GM23338 (cell line): ENCODE results near the gene RAN. TPM values are rescaled to one million over a fixed set of nuclear protein-coding genes. Genes with fewer than 3 reads are reported as not detected.
"Not testable (repeated sequence)": the region's sequence is repeated elsewhere in the genome, so short reads cannot be mapped to it uniquely, and the experiment has no call there.

ENCODE experiments used
- ATAC-seq: fragments of 200-7000 bp; cut with Tn5 transposase; 3 replicates; pipeline ENCODE4 v1.9.1; 2020
- DNase-seq: peaks from one replicate; pipeline ENCODE4 v3.0.0-alpha.2; 2015; ENCODE audit warnings: low spot score
- H2AFZ ChIP-seq: fragments of 200-600 bp; sonication (generic); 2 replicates; pipeline ENCODE4 v1.8.0; 2016; ENCODE audit warnings: antibody characterized with exemption, mild to moderate bottlenecking, moderate library complexity
- H3F3A ChIP-seq: fragments of 200-600 bp; sonication (generic); replicated peaks from 2 replicates; pipeline ENCODE4 v1.8.0; 2017; ENCODE audit warnings: antibody characterized with exemption, mixed run types, low read depth
- H3K27ac ChIP-seq: fragments of 200-600 bp; sonication (generic); 2 replicates; pipeline ENCODE4 v1.6.1; 2016; ENCODE audit warnings: low read depth
- H3K27me3 ChIP-seq: fragments of 200-600 bp; sonication (generic); 2 replicates; pipeline ENCODE4 v1.8.0; 2016; ENCODE audit warnings: mild to moderate bottlenecking, mixed run types, moderate library complexity; ENCODE audit not compliant: insufficient read depth
- H3K36me3 ChIP-seq: fragments of 200-600 bp; sonication (generic); 2 replicates; pipeline ENCODE4 v1.8.0; 2016; ENCODE audit warnings: mild to moderate bottlenecking; ENCODE audit not compliant: insufficient read depth
- H3K4me1 ChIP-seq: fragments of 200-600 bp; sonication (generic); 2 replicates; pipeline ENCODE4 v1.8.0; 2016; ENCODE audit warnings: mild to moderate bottlenecking, moderate library complexity; ENCODE audit not compliant: insufficient read depth
- H3K4me2 ChIP-seq: fragments of 200-600 bp; sonication (generic); 2 replicates; pipeline ENCODE4 v1.7.1; 2017; ENCODE audit warnings: mixed run types
- H3K4me3 ChIP-seq: fragments of 200-600 bp; sonication (generic); 2 replicates; pipeline ENCODE4 v1.6.1; 2016; ENCODE audit warnings: mixed run types
- H3K79me2 ChIP-seq: fragments of 200-600 bp; sonication (generic); replicated peaks from 2 replicates; pipeline ENCODE4 v1.8.0; 2017; ENCODE audit warnings: mild to moderate bottlenecking; ENCODE audit not compliant: insufficient read depth
- H3K9me2 ChIP-seq: fragments of 200-600 bp; sonication (generic); 2 replicates; pipeline ENCODE4 v1.8.0; 2017; ENCODE audit not compliant: insufficient read depth
- H4K20me1 ChIP-seq: fragments of 200-600 bp; sonication (generic); replicated peaks from 2 replicates; pipeline ENCODE4 v1.8.0; 2017; ENCODE audit warnings: mild to moderate bottlenecking; ENCODE audit not compliant: insufficient read depth
- H3K27ac Mint-ChIP-seq: 2 replicates; pipeline ENCODE4 v1.8.0; 2020; ENCODE audit warnings: inconsistent platforms, mild to moderate bottlenecking, moderate library complexity, mixed read lengths
- H3K27me3 Mint-ChIP-seq: 3 replicates; pipeline ENCODE4 v1.8.0; 2022; ENCODE audit warnings: low read depth, mild to moderate bottlenecking, moderate library complexity, mixed read lengths, inconsistent platforms; ENCODE audit not compliant: insufficient read depth, poor library complexity
- H3K36me3 Mint-ChIP-seq: 3 replicates; pipeline ENCODE4 v1.8.0; 2021; ENCODE audit warnings: low read depth, mild to moderate bottlenecking, inconsistent platforms, moderate library complexity, mixed read lengths
- H3K4me1 Mint-ChIP-seq: 3 replicates; pipeline ENCODE4 v1.8.0; 2020; ENCODE audit warnings: mild to moderate bottlenecking, inconsistent platforms, mixed read lengths
- H3K4me3 Mint-ChIP-seq: 3 replicates; pipeline ENCODE4 v1.8.0; 2021; ENCODE audit warnings: moderate library complexity, mild to moderate bottlenecking, inconsistent platforms, mixed read lengths
- H3K9me3 Mint-ChIP-seq: 3 replicates; pipeline ENCODE4 v1.8.0; 2020; ENCODE audit warnings: moderate library complexity, mild to moderate bottlenecking, inconsistent platforms, mixed read lengths
- CREB1 ChIP-seq: fragments of 250-450 bp; sonication (Bioruptor Pico); IDR thresholded peaks from 2 replicates; pipeline ENCODE4 v1.5.0; 2020; ENCODE audit warnings: low read depth, mild to moderate bottlenecking, moderate library complexity
- CTCF ChIP-seq, 2 experiments: fragments of 200-600 bp in 1 of 2; sonication (generic) in 1 of 2; conservative IDR thresholded peaks; 2 replicates each; pipeline versions ENCODE4 v1.5.1 to v1.6.1; 2016 to 2017; ENCODE audit warnings: antibody characterized with exemption in 2 of 2, low read depth in 2 of 2, mild to moderate bottlenecking in 2 of 2, moderate library complexity in 1 of 2
- EZH2 ChIP-seq: fragments of 200-600 bp; sonication (generic); IDR thresholded peaks from one replicate; pipeline ENCODE4 v1.8.0; 2017; ENCODE audit warnings: antibody characterized with exemption, mild to moderate bottlenecking, low read depth; ENCODE audit not compliant: unreplicated experiment
- EZH2phosphoT487 ChIP-seq: fragments of 200-600 bp; sonication (generic); IDR thresholded peaks from one replicate; pipeline ENCODE4 v1.8.1; 2018; ENCODE audit warnings: antibody characterized with exemption; ENCODE audit not compliant: unreplicated experiment
- NANOG ChIP-seq: IDR thresholded peaks from 2 replicates; pipeline ENCODE4 v1.6.1; 2016; ENCODE audit warnings: antibody characterized with exemption, borderline replicate concordance
- STAT1 ChIP-seq: IDR thresholded peaks from one replicate; pipeline ENCODE4 v1.6.1; 2016; ENCODE audit warnings: antibody characterized with exemption; ENCODE audit not compliant: unreplicated experiment
- ZNF114 ChIP-seq: fragments of 250-450 bp; sonication (Bioruptor Pico); IDR thresholded peaks from 2 replicates; pipeline ENCODE4 v1.5.0; 2020; ENCODE audit warnings: mild to moderate bottlenecking, moderate library complexity
- ZNF462 ChIP-seq: fragments of 250-450 bp; sonication (Bioruptor Pico); IDR thresholded peaks from 2 replicates; pipeline ENCODE4 v1.5.0; 2020; ENCODE audit warnings: mild to moderate bottlenecking, moderate library complexity
- polyA plus RNA-seq: library from polyadenylated mRNA; unstranded; fragments of >200 nt; fragmentation: Nextera tagmentation; extraction: Ambion mirVana; gene quantifications from 2 replicates; pipeline ENCODE4 v1.2.1, GENCODE V29; 2016
- total RNA-seq: library from RNA; depleted of rRNA; stranded (reverse); fragments of >200 nt; shearing (Covaris generic); gene quantifications from 2 replicates; pipeline ENCODE4 v1.2.3, GENCODE V29; 2014
- TF ChIP-seq, protein P1 (sequence below): IDR thresholded peaks from one replicate; pipeline ENCODE4 v1.6.1; 2018; ENCODE audit warnings: antibody characterized with exemption; ENCODE audit not compliant: unreplicated experiment
- TF ChIP-seq, protein P2 (sequence below): IDR thresholded peaks from 2 replicates; pipeline ENCODE4 v1.6.1; 2016; ENCODE audit warnings: antibody characterized with exemption

RAN gene
- total and polyA plus RNA-seq, 2 experiments from 2014 or later: 976 to 2,289 TPM

DNA sequence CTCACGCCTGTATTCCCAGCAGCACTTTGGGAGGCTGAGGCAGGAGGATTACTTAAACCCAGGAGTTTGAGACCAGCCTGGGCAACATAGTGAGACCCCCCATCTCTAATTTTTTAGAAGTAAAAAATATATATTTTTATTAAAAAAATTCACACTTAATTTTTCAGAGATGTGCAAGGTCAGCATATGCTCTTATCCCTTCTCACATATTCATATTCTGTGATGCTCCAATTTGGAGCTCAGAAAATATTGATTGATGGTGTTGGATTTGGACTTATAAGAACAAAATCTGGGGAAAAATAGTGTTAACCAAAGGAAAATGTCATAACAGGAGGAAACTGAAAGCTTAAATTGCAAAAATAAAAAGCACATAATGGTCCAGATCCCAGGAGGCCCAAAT, 9.7 kb downstream of the RAN start:
- Mint-ChIP-seq H3K4me1 (peaks cover 22% of the 10 kb centered on the region), H3K36me3 (peaks cover 13% of the 10 kb centered on the region), H3K4me3 (no peak overlapping the region), H3K9me3 (no peaks in the 10 kb centered on the region; the same call in 1 of the 3 replicates), H3K27ac (no peak overlapping the region), H3K27me3 (peaks cover 14% of the 10 kb centered on the region)
- Histone ChIP-seq H3K79me2 (no peaks in the 10 kb centered on the region), H3K36me3 (peaks cover 10% of the 10 kb centered on the region; the same call in 1 of the 2 replicates), H4K20me1 (peaks cover 14% of the 10 kb centered on the region; the same call in 1 of the 2 replicates), H3K4me2 (no peak overlapping the region), H3F3A (peaks cover 20% of the 10 kb centered on the region), H3K27ac (no peak overlapping the region), H3K4me3 (no peak overlapping the region), H3K4me1 (peaks cover 10% of the 10 kb centered on the region; the same call in 1 of the 2 replicates), H3K27me3 (no peaks in the 10 kb centered on the region), H2AFZ (no peak overlapping the region), H3K9me2 (peaks cover 4% of the 10 kb centered on the region; the same call in 1 of the 2 replicates)
- no peak for DNase-seq
- TF ChIP-seq, protein P1, sequence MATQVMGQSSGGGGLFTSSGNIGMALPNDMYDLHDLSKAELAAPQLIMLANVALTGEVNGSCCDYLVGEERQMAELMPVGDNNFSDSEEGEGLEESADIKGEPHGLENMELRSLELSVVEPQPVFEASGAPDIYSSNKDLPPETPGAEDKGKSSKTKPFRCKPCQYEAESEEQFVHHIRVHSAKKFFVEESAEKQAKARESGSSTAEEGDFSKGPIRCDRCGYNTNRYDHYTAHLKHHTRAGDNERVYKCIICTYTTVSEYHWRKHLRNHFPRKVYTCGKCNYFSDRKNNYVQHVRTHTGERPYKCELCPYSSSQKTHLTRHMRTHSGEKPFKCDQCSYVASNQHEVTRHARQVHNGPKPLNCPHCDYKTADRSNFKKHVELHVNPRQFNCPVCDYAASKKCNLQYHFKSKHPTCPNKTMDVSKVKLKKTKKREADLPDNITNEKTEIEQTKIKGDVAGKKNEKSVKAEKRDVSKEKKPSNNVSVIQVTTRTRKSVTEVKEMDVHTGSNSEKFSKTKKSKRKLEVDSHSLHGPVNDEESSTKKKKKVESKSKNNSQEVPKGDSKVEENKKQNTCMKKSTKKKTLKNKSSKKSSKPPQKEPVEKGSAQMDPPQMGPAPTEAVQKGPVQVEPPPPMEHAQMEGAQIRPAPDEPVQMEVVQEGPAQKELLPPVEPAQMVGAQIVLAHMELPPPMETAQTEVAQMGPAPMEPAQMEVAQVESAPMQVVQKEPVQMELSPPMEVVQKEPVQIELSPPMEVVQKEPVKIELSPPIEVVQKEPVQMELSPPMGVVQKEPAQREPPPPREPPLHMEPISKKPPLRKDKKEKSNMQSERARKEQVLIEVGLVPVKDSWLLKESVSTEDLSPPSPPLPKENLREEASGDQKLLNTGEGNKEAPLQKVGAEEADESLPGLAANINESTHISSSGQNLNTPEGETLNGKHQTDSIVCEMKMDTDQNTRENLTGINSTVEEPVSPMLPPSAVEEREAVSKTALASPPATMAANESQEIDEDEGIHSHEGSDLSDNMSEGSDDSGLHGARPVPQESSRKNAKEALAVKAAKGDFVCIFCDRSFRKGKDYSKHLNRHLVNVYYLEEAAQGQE: no peak
- TF ChIP-seq EZH2 (no peak), ZNF114 (CRISPR knock-in tag) (no peak), ZNF462 (no peak), EZH2phosphoT487 (no peak), CREB1 (CRISPR knock-in tag) (no peak), CTCF (conservative IDR thresholded peaks at IDR 0.05; ENCODE audit: low read depth in 2 of 2) (no peak), NANOG (no peak), STAT1 (no peak)
- TF ChIP-seq, protein P2, sequence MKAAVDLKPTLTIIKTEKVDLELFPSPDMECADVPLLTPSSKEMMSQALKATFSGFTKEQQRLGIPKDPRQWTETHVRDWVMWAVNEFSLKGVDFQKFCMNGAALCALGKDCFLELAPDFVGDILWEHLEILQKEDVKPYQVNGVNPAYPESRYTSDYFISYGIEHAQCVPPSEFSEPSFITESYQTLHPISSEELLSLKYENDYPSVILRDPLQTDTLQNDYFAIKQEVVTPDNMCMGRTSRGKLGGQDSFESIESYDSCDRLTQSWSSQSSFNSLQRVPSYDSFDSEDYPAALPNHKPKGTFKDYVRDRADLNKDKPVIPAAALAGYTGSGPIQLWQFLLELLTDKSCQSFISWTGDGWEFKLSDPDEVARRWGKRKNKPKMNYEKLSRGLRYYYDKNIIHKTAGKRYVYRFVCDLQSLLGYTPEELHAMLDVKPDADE: no peak
- no peak for ATAC-seq

GRCh38 chr12:130887190-130887589, 15.3 kb downstream of the RAN start:
- H3K4me1 ChIP-seq, H3K4me2 ChIP-seq, H3K79me2 ChIP-seq, H3K27ac ChIP-seq, DNase-seq, H2AFZ ChIP-seq, H3K27me3 Mint-ChIP-seq, H3K9me3 Mint-ChIP-seq, H3K36me3 Mint-ChIP-seq, H3K27ac Mint-ChIP-seq, H3K27me3 ChIP-seq, H3F3A ChIP-seq, H3K36me3 ChIP-seq, H4K20me1 ChIP-seq, H3K4me3 Mint-ChIP-seq, H3K9me2 ChIP-seq, H3K4me1 Mint-ChIP-seq, H3K4me3 ChIP-seq, ATAC-seq: not testable (repeated sequence)
